ENCODE results near the gene ZNF688.

DNA sequence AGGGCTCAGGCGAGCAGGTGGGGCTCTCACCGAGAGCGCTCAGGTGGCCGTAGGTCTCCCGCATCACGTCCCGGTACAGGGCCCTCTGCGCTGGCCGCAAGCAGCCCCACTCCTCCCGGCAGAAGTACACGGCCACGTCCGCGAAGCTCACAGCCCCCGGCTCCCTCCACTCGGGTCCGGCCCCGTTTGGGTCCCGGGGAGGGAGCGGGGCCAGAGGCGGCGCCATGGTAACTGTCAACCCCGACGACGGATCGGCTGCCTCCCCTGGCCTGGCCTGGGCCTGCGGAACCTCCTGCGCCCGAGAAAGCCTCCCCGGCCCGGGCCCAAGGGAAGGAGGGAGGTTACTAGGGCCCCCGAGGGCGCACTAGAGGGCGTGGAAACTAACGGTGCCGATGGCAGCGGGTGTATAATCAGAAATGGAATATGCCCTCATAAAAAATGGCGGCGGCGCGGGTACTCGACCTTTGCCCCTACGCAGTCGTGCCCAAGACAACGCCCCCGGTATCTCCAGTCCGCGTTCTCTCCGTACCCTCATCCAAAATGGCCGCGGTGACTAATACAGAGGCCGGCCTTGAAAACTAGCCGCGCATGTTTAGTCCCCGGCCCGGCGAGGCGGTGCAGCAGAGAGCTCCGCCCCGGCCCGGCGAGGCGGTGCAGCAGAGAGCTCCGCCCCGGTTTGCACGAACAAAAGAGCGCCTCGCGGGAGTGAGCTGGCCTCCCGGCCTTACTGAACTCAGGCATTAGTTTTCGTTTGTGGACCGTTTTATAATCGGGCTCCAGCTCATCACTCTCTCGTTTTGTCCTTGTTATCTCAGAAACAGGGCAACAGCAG, 13.3 kb downstream of the ZNF688 start, which contains the start of gene ZNF764:
- TF ChIP-seq, protein P1, sequence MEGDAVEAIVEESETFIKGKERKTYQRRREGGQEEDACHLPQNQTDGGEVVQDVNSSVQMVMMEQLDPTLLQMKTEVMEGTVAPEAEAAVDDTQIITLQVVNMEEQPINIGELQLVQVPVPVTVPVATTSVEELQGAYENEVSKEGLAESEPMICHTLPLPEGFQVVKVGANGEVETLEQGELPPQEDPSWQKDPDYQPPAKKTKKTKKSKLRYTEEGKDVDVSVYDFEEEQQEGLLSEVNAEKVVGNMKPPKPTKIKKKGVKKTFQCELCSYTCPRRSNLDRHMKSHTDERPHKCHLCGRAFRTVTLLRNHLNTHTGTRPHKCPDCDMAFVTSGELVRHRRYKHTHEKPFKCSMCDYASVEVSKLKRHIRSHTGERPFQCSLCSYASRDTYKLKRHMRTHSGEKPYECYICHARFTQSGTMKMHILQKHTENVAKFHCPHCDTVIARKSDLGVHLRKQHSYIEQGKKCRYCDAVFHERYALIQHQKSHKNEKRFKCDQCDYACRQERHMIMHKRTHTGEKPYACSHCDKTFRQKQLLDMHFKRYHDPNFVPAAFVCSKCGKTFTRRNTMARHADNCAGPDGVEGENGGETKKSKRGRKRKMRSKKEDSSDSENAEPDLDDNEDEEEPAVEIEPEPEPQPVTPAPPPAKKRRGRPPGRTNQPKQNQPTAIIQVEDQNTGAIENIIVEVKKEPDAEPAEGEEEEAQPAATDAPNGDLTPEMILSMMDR (conservative IDR thresholded peaks at IDR 0.05 in 1 of 2, IDR thresholded peaks at IDR 0.05 in 1 of 2; ENCODE audit: extremely low read depth in 1 of 2, insufficient read depth in 1 of 2, low read depth in 1 of 2, low read length in 2 of 2), result no peak
- no peak for TF ChIP-seq EZH2 (IDR thresholded peaks at IDR 0.05; ENCODE audit: borderline replicate concordance, low read length)
